Measurements from ENCODE around the gene PARVA.

PARVA gene

DNA sequence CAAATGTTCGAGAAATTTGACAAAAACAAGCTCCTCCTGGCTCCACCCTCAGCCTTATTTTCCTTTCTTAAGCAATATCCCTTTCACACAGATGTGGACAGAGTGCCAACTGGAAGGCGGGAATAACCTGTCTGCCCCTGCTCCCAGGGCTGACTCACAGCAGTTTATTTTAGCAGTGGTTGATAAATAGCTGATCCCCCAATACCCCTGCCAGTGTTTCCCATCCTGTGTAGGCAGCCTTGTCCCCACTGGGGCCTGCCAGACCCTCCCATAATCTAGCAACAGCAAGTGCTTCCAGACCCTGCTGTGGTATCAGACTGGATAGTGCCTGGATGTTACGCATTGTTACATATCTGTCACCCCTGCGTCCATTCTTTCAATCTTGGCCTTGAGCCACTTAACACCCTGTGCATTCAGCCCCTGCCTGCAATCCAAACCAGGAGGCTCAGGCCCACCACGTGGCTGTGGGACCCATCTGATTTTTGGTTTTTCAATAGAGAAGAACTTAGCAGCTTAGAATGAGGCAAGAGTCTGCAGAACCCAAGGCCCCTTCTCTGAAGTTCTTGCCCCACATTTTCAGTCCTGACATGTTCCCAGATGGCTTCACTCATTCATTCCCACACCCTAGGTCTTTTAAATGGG is 53.7 kb downstream of the PARVA start:
- peak; percentile 76 for DNase-seq (ENCODE audit: low read depth)

DNA sequence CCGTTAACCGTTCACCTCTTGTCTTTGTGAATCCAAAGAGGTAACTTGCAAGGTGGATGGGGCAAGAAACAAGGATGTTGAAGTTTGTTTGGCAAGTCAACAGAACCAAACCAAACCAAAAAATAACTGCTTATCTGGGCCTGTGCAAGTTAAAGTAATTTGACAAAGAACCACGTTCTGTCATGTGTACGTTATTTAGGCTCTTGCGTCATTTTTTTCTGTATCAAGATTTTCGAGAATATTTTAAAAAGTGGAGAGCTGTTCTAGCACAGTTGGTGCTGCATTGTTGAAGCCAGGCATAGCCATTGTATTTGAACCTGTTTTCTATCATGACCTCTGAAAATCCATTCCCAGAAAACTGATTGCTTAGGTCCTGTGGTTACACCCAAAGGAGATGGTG is 55.1 kb downstream of the PARVA start:
- no peak for DNase-seq (ENCODE audit: low read depth)

- DNase-seq (ENCODE audit: low read depth): no peak
Measured at GRCh38 chr11:12433121-12433520, 55.8 kb downstream of the PARVA start.

GRCh38 chr11:12433571-12434324 is 56.4 kb downstream of the PARVA start:
- DNase-seq (ENCODE audit: low read depth): peak; percentile 70

DNA sequence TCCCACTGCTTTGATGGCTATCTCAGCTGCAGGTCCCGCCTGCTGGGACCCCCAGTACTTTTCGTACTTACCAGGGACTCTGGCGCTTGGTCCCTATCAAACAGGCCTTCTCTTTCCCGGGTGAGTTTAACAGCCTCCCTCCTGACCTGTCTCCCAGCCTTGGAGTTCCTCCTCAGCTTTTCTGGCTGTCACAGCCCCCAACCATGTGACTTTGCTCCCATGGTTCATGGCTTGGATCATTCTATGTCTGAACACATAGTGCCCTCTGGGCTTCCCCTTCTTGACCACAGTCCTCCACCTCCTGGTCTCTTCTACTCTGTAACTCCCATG is 56.9 kb downstream of the PARVA start:
- no peak for DNase-seq (ENCODE audit: low read depth)

GRCh38 chr11:12435264-12435663 is 57.9 kb downstream of the PARVA start:
- DNase-seq (ENCODE audit: low read depth): no peak

DNA sequence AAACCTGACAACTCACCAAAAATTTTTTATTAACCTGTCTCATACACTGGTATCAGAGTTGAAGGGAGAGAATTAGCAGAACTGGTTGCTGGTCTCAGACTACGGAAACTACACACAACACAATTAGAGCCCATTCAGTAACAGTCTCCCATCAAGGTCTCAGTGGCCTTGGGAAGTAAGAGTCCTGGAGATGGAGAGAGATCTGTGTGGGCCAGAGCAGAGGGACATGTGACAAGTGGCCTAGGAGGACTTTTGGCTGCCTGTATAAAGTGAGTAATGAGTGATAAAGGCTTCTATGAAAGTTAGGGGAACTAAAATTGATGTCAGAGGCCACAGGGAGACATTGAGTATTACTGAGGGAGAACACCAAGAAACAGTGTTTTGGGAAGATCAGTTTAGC is 58.9 kb downstream of the PARVA start:
- DNase-seq (ENCODE audit: low read depth): no peak

- DNase-seq (ENCODE audit: low read depth): no peak
Measured at GRCh38 chr11:12438291-12438690, 60.9 kb downstream of the PARVA start.

GRCh38 chr11:12439615-12440014 is 62.2 kb downstream of the PARVA start:
- DNase-seq (ENCODE audit: low read depth): no peak

- no peak for DNase-seq (ENCODE audit: low read depth)
Measured at GRCh38 chr11:12440565-12440964, 63.2 kb downstream of the PARVA start.

DNA sequence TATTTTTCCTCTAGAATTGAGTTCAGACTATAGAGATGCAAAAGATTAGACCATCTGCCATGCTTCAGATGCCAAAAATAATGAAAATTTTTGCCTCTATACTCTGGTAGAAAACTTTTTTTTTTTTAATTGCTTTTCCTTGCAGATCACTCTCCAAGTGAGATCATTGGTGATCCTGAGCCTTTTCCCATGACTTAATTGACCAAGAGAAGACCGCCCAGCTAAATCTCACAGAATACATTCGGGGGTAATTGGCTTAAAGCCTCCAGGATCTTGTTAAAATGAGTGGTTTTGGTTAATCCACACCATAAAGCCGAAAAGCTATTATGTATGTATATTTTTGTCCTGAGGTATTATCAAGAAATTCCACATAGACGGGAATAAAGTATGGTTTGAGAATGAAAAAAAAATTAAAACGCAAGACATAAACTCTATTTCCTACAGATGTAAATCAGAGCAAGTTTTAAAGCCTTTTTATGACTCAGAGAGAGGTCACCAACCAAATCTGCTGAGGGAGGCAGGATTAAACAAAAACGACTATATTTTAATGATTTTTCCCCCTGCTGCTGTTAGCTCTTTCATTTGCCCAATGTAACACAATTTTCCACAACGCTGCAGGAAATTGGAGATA is 64.0 kb downstream of the PARVA start:
- DNase-seq (ENCODE audit: low read depth): peak; percentile 70

DNA sequence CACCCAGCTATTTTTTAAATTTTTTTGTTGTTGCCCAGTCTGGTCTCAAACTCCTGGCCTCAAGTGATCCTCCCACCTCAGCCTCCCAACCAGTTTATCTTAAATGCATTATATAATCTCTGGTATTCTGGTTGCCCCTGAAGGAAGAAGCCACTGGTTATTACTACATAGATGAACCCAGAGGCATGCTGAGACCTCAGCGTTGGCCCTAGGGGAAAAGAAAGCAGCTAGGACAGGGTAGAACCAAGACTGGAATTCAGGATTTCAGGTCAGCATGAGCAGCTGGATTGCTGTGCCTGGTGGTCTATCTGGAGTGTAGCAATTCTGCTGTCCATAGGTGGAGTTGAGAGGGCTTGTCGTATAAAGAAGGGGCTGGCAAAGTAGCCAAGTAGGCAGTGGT is 67.2 kb downstream of the PARVA start:
- DNase-seq (ENCODE audit: low read depth): no peak

- DNase-seq (ENCODE audit: low read depth): no peak
Measured at GRCh38 chr11:12445001-12445400, 67.6 kb downstream of the PARVA start.

DNA sequence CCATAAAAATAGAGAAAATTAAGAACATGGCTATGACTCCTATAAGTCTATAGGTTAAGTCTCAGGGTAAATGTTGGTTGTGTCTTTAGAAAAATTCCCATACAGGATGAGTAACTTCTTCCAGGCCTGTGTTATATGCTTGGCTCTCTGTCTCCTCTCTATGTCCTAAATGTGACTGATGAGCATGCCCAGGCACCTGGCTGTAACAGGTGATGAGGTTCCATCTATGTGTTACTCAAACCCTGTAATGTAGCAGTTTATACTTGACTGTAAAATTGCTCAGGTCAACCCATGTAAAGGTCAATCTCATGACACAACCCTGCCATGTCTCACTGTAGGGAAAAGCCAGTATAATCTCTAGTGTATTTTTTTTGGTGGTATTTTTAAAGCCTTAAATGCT is 69.5 kb downstream of the PARVA start:
- no peak for DNase-seq (ENCODE audit: low read depth)

- peak; percentile 75 for DNase-seq (ENCODE audit: low read depth)
Measured at GRCh38 chr11:12448131-12448939, 71.0 kb downstream of the PARVA start.

GRCh38 chr11:12449961-12450715 is 72.8 kb downstream of the PARVA start:
- DNase-seq (ENCODE audit: low read depth): peak; percentile 95

- DNase-seq (ENCODE audit: low read depth): no peak
Measured at GRCh38 chr11:12451179-12451814, 73.9 kb downstream of the PARVA start.

DNA sequence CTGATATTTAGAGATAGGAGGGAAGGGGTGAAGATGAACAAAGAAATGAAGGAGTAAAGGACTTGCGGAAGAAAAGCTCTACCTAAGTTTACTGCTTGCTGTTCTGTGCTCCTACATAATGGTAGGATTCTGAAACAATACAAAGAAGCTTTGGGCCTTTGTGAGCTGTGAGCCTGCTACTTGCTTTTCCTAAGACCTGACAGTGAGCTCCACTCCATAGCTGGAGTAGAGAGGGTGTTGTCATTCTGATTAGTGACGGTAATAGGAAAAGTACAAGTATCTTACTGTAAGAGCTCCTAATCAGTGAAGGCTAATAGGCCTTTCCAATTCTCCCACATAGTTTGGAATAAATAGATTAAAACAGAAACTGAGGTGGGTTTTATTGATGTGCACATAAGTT is 75.9 kb downstream of the PARVA start:
- no peak for DNase-seq (ENCODE audit: low read depth)

GRCh38 chr11:12454782-12455181 is 77.4 kb downstream of the PARVA start:
- peak; percentile 51 for DNase-seq (ENCODE audit: low read depth)

DNA sequence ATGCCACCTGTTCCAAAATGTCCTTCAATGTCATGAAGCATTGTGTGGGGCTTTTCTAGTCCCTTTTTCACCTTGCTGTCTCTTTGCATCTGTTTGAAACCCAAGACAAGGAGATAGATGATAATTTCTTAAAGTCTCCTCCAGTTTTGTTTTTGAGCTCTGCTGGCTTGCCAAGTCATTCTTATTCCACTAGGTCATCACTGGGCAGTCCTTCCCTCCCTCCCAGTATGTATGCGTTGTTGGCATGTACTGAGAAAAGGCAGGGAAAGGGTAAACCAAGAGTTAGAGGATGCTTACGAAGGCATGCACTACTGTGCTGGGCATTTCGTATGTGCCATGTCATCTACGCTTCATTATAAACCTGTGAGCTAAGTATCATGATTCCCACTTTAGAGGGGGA is 78.6 kb downstream of the PARVA start:
- peak; percentile 65 for DNase-seq (ENCODE audit: low read depth)

Measured in ELR (cell line).